Right atrium auricular region (tissue), 2 donors: ENCODE results near the gene EIF2AK2. TPM values are rescaled to one million over a fixed set of nuclear protein-coding genes. Genes with fewer than 3 reads are reported as not detected.

ENCODE experiments used
- DNase-seq: peaks from one replicate; pipeline ENCODE4 v3.0.0-alpha.2; 2019; ENCODE audit warnings: low spot score
- H3K27ac ChIP-seq, 2 donors: fragments of 200-600 bp; sonication (generic); 1 replicate in 1 of 2; 2 replicates in 1 of 2; pipeline ENCODE4 v1.5.1; 2016 to 2019
- H3K27me3 ChIP-seq, 2 donors: fragments of 200-600 bp; sonication (generic); one replicate each; pipeline versions ENCODE4 v1.5.1 to v1.6.0; 2017 to 2019
- H3K36me3 ChIP-seq: fragments of 200-600 bp; sonication (generic); one replicate; pipeline ENCODE4 v1.5.1; 2016
- H3K4me1 ChIP-seq, 2 donors: fragments of 200-600 bp; sonication (generic); one replicate each; pipeline versions ENCODE4 v1.5.1 to v1.6.0; 2017 to 2019
- H3K4me3 ChIP-seq, 2 donors: fragments of 200-600 bp; sonication (generic); 1 replicate in 1 of 2; 2 replicates in 1 of 2; pipeline ENCODE4 v1.5.1; 2017 to 2019; ENCODE audit warnings: mild to moderate bottlenecking in 1 of 2, moderate library complexity in 1 of 2
- H3K9me3 ChIP-seq, 2 donors: fragments of 200-600 bp; sonication (generic); one replicate each; pipeline ENCODE4 v1.5.1; 2019
- total RNA-seq, 2 donors: library from RNA; depleted of rRNA; stranded (reverse); fragments of >200 nt; gene quantifications; one replicate each; pipeline ENCODE4 v1.1.0, GENCODE V29; 2016
- TF ChIP-seq, protein P1 (sequence below), 2 donors: fragments of 200-600 bp; sonication (generic); IDR thresholded peaks; one replicate each; pipeline ENCODE4 v1.5.1; 2019; ENCODE audit warnings: antibody characterized with exemption in 2 of 2

Gene EIF2AK2
- total RNA-seq, 2 donors from 2014 or later: 12.5 to 13.4 TPM

DNA sequence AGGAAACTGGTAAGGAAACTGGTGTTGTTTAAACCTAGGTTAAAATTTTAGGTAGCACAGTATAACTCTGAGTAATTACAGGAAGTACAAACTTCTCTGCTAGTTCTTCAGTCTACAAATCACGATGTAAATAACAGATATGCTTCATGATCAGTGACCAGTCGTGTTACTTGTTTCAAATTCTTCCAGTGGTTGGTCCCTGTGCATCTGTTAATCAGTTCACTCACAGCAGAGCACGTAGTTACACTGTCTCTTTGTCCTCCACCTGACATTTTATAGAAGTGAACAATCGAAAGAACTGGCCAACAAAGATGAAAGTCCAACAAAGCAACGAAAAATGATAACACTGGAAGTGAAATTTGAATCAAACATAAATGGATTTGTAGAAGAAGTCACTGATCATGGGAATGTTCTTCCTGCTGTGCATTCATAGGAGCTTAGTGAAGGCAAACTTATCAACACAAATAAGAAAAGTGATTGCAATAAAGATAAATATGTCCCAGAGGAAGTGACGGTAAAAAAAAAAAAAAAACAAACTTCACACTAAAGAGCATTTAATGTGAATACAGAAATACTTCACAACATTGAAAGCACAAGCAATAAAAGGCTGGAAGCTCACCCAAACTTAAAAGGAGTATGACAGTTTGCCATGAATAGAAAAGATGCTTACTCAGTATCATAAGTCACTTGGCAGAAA, 7.0 kb downstream of the EIF2AK2 start:
- H3K4me1 ChIP-seq: no peaks in the 10 kb centered on the region
- H3K27me3 ChIP-seq: no peaks in the 10 kb centered on the region
- H3K9me3 ChIP-seq: no peaks in the 10 kb centered on the region
- no peak overlapping the region for H3K27ac ChIP-seq
- TF ChIP-seq, protein P1, sequence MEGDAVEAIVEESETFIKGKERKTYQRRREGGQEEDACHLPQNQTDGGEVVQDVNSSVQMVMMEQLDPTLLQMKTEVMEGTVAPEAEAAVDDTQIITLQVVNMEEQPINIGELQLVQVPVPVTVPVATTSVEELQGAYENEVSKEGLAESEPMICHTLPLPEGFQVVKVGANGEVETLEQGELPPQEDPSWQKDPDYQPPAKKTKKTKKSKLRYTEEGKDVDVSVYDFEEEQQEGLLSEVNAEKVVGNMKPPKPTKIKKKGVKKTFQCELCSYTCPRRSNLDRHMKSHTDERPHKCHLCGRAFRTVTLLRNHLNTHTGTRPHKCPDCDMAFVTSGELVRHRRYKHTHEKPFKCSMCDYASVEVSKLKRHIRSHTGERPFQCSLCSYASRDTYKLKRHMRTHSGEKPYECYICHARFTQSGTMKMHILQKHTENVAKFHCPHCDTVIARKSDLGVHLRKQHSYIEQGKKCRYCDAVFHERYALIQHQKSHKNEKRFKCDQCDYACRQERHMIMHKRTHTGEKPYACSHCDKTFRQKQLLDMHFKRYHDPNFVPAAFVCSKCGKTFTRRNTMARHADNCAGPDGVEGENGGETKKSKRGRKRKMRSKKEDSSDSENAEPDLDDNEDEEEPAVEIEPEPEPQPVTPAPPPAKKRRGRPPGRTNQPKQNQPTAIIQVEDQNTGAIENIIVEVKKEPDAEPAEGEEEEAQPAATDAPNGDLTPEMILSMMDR (IDR thresholded peaks at IDR 0.05): no peak
- peaks cover 31% of the 10 kb centered on the region for H3K36me3 ChIP-seq
- H3K4me3 ChIP-seq: no peak overlapping the region
- no peak for DNase-seq

DNA sequence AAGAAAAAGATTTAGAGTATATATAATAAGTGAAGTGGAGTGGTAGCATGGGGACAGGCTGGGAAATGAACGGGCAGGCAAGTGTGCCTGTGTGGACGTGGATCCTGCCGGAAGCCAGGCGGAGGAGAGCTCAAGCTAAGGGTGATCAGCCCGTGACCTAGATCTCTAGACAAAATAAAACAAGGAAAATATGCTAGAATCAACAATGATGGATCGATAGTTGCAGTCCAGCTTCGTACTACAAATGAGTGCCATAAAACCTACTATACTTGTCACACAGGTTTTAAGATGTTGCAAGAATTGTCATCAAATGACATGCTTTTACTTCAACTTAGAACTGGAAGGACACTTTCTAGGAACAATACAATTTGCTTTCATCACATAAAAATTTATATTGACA, 8.5 kb downstream of the EIF2AK2 start:
- no peak for DNase-seq
- Histone ChIP-seq H3K27me3 (no peaks in the 10 kb centered on the region), H3K27ac (no peak overlapping the region), H3K36me3 (peaks cover 44% of the 10 kb centered on the region), H3K4me3 (no peak overlapping the region), H3K4me1 (no peaks in the 10 kb centered on the region), H3K9me3 (no peaks in the 10 kb centered on the region)
- TF ChIP-seq, protein P1 (IDR thresholded peaks at IDR 0.05): no peak

DNA sequence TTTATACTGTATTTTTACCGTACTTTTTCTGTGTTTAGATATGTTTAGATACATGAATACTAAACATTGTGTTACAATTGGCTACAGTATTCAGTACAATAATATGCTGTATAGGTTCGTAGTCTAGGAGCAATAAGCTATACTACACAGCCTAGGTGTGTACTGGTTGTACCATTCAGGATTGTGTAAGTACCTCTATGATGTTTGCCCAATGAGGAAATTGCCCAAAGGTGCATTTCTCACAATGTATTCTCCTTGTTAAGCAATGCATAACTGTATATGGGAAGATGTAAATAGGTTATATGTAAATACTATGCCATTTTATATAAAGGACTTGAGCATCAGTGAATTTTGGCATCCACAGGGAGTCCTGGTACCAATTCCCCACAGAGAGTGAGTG, 10.7 kb downstream of the EIF2AK2 start:
- H3K27ac ChIP-seq: no peak overlapping the region
- TF ChIP-seq, protein P1 (IDR thresholded peaks at IDR 0.05): no peak
- peaks cover 61% of the 10 kb centered on the region for H3K36me3 ChIP-seq
- H3K4me1 ChIP-seq: no peaks in the 10 kb centered on the region
- H3K9me3 ChIP-seq: no peaks in the 10 kb centered on the region
- no peak for DNase-seq
- no peak overlapping the region for H3K4me3 ChIP-seq
- no peaks in the 10 kb centered on the region for H3K27me3 ChIP-seq

DNA sequence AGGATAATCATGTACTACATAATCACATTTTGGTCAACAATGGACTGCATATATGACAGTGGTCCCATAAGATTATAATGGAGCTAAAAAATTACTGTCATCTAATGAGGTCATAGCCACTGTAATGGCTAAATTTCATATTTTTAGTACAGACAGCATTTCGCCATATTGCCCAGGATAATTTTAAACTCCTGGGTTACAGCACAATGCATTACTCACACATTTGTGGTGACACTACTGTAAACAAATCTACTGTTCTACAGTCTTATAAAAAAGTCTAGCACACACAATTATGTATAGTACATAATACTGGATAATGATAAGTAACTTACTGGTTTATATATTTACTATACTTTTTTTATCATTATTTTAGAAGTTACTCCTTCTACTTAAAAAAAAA, 12.8 kb downstream of the EIF2AK2 start:
- no peaks in the 10 kb centered on the region for H3K9me3 ChIP-seq
- H3K27ac ChIP-seq: no peak overlapping the region
- H3K36me3 ChIP-seq: peaks cover 76% of the 10 kb centered on the region

DNA sequence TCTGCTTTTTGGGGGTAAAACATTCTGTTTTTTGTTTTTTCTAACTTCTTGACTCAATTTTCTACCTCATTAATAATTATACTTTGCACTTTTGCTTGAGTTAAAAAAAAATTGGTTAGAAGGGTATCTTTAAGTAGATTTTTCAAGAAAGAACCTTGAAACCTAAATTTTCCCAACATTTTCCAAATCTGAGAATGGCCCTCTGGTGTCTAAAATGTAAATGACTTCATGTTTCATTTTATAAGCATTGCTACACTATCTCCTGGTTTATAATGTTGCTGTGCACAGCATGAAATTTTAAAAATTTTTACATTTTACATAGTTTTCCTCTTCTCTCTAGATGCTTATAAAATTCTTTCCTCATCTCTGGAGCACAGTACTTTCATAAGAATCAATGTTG, 14.2 kb downstream of the EIF2AK2 start:
- H3K4me3 ChIP-seq: no peak overlapping the region
- no peak for DNase-seq
- H3K27ac ChIP-seq: no peak overlapping the region
- no peaks in the 10 kb centered on the region for H3K9me3 ChIP-seq
- no peaks in the 10 kb centered on the region for H3K27me3 ChIP-seq
- no peaks in the 10 kb centered on the region for H3K4me1 ChIP-seq
- TF ChIP-seq, protein P1 (IDR thresholded peaks at IDR 0.05): no peak
- peaks cover 85% of the 10 kb centered on the region for H3K36me3 ChIP-seq

More for the DNA sequence above, 12.8 kb downstream of the EIF2AK2 start:
- no peaks in the 10 kb centered on the region for H3K27me3 ChIP-seq
- H3K4me3 ChIP-seq: no peak overlapping the region
- no peak for DNase-seq
- TF ChIP-seq, protein P1 (IDR thresholded peaks at IDR 0.05): no peak
- H3K4me1 ChIP-seq: no peaks in the 10 kb centered on the region

DNA sequence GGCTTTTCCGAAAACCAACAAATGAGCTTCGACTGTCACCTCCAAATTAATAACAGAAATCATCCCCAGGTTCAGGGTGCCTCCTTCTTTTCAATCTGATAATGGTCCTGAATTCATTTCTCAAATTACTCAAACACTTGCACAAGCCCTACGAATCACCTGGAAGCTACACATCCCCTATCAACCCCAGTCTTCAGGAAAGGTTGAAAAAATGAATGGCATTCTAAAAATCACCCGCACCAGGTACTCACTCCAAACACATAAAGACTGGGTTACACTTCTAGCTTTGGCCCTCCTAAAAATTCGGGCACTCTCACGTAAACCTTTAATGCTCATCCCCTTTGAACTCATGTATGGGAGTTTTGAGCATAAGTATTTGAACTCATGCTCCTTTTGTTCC, 23.9 kb downstream of the EIF2AK2 start:
- Histone ChIP-seq H3K4me1 (no peaks in the 10 kb centered on the region), H3K4me3 (no peak overlapping the region), H3K9me3 (no peaks in the 10 kb centered on the region), H3K36me3 (peaks cover 62% of the 10 kb centered on the region), H3K27me3 (no peaks in the 10 kb centered on the region), H3K27ac (no peak overlapping the region)
- TF ChIP-seq, protein P1 (IDR thresholded peaks at IDR 0.05): no peak
- no peak for DNase-seq
